CD4-positive, alpha-beta T cell treated with Interleukin-1 beta for 1 hour (primary cell): ENCODE data around the gene PLAAT3.
"Not testable (repeated sequence)": the region's sequence is repeated elsewhere in the genome, so short reads cannot be mapped to it uniquely, and the experiment has no call there.

Experiments used
- DNase-seq, 2 donors: peaks; one replicate each; pipeline ENCODE4 v3.0.0-alpha.2; 2020 to 2022

PLAAT3 gene

DNA sequence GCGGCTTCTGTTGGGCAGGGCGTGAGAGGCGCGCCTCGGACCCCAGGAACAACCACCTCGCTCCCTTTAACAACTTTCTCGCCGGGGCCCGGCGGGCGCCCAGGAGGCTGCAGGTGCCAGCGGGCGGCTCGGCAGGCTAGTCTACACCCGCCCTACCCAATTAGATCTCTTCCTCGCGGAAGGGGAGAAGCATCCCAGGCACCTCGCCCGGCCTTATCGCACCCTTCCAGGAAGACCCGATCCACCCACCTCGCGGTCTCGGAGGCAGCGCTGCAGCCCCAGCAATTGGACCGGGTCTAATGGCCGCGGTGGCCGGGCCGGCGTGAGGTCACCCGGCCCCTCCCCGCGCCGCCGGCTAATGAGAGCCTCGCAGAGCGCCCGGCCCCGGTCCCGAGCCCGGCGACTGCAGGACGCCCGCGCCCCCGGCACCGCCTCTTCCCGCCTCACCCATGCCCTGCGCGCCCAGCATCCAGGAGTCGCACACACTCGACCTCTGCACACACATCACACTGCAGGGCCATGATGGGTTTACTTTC, at the start of gene PLAAT3:
Gene PLAAT3, minus strand, starts transcription at position 298 of the 536 bp plus-strand sequence. CDS start 419 bp downstream, outside the sequence.
- DNase-seq, result peak; percentile 23 to 38

DNA sequence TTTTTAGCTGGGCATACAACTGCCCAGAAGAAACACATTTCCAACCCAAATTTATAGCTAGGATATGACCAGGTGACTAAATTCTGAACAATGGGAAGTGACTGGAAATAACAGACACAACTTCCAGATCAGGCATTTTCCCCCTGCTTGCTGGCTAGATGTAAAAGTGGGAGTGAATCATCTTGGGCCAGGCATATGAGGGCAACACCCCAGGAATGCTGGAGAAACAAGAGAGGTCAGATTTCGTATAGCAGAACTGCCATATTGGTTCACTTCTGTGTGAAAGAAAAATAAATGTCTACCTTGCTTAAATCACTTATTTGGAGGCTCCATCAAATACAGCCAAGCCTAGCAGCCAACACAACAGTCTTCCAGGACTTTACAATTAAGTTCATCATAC, 49.6 kb upstream of the PLAAT3 start:
- DNase-seq, result no peak

DNA sequence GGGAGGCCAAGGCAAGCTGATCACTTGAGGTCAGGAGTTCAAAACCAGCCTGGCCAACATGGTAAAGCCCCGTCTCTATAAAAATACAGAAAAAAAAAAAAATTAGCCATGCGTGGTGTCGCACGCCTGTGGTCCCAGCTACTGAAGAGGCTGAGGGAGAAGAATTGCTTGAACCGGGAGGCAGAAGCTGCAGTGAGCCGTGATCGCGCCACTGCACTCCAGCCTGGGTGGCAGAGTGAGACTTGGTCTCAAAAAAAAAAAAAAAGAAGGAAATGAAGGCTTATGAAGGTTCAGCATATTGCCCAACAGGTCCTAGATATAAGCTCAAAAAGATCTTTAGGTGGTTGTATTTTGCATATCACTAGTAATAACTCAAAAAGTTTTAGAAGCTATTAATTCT, 46.7 kb upstream of the PLAAT3 start:
- DNase-seq, result no peak

DNA sequence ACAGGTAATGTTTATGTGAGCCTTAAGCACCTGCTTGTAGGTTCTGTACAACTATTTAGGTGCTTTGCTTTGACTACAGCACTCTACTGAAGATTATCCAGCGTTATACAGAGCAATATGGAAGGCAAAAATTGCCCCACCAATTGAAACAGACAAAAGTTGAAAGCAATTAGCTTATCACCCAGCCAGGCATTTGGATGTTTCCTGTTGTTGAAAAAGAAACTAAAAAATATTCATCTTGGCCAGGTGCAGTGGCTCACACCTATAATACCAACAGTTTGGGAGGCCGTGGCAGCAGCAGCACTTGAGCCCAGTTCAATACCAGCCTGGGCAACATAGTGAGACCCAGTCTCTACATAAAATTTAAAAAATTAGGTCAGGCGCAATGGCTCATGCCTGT, 38.4 kb upstream of the PLAAT3 start:
- DNase-seq, result no peak

DNA sequence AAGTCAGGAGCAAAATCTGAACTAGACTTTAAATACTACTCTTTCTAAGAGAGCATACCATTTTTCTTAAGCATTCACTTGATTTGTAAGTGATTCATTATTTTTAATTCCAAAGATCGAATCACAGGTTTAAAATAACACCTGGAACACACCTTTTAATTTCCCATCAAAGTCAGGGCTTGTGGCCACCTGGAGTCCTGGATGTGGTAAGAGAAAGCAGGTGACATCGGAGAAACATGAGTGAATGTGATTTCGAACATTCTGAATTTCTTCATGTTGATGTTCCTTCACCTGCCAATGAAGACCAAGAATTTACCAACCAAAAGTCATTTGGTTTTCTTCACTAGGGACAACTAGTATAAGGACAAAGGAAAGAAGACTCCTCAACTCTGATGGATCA, 29.0 kb upstream of the PLAAT3 start:
- no peak for DNase-seq

DNA sequence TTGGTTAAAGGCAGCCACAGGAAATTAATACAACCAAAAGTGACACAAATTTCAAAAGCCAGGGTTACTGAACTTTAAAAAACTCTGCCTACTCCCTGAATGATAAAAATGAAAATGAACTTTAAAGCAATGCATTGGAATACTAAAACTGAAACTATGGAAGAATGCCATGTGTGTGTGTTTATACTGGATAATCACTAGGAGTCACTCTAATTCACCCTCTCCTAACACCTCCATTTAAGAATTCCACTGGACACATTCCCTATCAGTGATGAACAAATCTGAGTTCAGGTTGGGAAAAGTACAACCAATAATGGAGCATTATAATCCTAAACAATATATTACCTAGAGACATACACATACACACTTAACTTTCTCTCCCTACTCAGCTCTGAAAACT, 27.5 kb upstream of the PLAAT3 start:
- DNase-seq, result no peak

DNA sequence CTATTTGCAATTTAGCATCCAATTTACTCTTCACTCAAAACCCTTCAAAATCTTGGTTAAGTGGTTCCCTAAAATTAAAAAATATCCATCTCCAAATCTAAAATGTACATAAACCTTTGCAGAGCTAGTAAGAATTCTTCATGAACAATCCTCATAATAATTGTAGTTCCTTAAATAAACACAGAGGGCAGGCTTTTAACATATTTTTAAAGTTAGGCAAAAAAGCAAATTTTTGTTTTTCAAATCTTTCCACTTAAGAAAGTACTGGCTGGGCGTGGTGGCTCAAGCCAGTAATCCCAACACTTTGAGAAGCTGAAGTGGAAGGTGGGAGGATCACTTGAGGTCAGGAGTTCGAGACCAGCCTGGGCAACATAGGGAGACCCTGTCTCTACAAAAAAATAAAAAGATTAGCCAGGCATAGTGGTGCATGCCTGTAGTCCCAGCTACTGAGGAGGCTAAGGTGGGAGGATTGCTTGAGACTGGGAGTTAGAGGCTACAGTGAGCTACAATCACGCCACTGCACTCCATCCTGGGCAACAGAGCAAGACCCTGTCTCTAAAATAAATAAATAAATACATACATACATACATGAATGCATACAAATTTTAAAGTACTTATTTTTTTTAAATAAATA, 25.1 kb upstream of the PLAAT3 start:
- DNase-seq, result peak in 1 of 2 donors; percentile 23

DNA sequence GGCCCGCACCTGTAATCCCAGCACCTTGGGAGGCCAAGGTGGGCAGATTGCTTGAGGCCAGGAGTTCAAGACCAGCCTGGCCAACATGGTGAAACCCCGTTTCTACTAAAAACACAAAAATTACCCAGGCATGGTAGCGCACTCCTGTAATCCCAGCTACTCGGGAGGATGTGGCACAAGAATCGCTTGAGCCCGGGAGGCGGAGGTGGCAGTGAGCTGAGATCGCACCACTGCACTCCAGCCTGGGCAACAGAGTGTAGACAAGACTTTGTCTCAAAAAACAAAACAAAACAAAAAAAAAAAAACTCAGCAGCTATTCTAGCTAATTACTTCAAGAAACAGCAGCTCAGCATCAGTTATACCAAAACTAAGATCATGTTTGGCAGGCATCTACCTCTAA, 24.2 kb upstream of the PLAAT3 start:
- not testable (repeated sequence) for DNase-seq

DNA sequence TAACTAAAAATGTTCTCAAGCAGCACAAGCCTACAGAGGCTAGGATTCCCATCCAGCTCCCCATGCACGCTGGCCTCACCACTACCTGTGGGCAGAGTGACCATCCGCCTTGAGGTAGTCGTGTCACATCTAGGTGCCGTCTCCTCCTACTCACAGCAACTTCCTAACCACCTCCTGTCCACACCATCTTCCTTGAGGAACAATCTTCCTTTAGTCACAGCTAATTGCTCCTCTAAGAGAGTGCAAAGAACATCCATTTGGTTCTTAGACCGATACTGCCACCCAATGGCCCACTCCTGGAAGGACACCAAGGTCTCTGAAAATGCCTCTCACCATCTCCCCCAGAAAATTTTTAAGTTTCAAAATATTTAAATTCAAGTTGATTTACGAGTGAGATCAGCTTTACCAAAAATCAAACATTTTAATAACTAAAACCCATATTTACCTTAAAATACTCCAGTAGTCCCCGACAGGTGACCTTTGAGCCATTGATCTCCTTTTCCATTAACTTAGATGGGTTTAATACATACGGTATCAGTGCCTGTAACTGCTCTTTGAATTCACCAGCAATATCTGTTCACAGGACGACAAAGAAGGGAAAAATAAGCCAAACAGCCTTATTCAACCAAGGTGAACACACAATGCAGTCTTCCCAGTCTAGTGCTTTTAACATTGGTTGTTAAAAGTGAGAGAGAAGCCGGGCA, 21.7 kb upstream of the PLAAT3 start:
- peak; percentile 69 to 76 for DNase-seq

DNA sequence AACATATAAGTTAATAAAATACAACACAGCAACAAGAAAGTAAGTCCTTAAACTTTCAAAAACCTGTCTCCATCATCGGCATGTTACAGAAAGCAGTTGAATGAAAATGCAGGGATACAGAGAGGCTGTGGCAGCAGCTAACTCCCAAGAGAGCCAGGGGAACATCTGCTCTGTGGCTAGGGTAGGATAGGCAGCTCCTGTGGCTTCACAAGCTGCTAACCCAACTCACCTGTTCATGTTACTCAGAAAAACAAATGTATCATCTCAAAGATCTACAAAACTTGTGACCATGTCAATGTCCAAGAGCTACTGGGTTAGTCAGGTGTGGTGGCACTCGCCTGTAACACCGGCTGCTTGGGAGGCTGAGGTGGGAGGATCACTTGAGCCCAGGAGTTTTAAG, 15.2 kb upstream of the PLAAT3 start:
- DNase-seq, result no peak

DNA sequence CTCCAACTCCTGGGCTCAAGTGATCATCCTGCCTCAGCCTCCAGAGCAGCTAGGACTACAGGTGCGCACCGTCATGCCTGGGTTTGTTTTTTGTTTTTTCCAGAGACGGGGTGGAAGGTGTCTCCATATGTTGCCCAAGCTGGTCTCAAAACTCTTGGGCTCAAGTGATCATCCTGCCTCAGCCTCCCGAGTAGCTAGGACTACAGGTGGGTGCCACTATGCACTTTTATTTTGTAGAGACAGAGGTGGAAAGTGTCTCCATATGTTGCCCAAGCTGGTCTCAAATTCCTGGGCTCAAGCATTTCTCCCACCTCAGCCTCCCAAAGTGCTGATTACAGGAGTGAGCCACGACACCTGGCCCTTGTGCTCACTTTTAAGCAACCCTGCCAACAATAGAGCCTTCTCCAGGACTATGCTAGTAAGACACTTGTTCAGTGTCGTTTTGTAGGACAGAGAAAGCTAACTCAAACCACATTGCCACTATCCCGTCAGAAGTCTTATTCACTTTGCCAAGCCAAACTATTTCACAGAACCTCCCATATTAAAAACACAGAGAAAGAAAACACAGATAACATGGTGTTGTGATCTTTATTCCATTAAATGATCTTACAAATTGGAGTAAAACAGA, 9.4 kb upstream of the PLAAT3 start:
- DNase-seq, result no peak

DNA sequence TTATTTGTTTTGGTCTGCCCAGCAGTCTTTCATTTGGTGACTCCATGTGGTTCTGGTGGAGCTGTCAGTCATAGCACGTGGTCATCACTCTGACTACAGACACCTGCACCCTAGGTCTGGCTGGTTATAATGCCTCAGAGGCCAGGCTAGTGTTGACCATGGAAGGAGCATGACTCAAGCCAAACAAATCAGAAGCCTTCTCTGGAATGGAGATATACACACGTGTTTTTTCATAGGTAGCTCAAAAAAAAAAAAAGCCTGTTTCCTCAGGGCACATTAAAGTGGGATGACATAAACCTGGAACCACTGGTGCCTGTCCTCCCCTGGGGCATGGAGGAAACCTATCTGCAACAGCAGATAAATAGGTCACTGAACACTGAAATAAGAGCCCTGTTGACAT, 8.1 kb upstream of the PLAAT3 start:
- DNase-seq, result no peak

DNA sequence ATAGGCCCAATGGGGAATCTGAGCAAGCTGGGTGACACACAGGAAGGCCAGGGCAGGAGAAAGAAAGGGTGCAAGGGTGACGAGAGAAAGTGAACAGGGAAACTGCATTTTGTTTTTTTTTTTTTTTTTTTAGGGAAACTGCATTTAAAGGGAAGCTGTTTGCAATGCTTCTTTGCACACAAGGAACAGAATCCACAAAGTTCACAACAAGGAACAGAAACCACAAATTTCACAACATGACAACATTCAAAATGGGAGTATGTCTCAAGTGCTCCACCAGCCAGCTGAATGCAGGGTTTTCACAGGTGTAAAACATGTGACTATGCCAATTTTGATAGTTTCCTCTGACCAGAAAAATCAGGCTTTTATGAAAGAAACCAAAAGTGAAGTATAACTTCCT, 6.8 kb upstream of the PLAAT3 start:
- peak in 1 of 2 donors; percentile 6 for DNase-seq

DNA sequence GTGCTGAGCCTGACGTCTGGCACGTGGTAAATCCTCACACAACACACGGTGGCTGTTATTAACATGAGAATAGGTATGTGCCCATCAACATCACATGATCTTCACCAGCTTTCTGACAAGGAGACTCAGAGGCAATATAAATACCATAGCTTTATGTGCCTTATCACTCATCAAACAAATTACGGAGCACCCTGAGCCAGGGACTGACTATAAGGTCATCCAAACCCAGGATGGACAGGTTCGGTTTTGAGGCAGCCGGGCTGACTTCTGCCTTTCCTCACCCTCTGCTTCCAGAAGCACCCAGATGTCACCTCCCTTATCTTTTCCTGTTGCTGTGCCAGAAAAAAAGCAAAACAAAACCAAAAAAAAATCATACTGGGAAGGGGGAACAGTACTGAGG, 5.7 kb upstream of the PLAAT3 start:
- no peak for DNase-seq

DNA sequence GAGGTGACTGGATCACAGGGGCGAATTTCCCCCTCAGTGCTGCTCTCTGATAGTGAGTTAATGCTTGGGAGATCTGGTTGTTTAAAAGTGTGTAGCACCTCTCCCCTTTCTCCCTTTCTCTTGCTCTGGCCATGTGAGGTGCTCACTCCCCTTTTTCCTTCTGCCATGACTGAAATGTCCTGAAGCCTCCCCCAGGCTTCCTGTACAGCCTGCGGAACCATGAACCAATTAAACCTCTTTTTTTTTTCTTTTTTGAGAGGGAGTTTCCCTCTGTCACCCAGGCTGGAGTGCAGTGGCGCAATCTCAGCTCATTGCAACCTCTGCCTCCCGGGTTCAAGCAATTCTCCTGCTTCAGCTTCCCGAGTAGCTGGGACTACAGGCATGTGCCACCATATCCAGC, 3.5 kb upstream of the PLAAT3 start:
- DNase-seq, result not testable (repeated sequence)

DNA sequence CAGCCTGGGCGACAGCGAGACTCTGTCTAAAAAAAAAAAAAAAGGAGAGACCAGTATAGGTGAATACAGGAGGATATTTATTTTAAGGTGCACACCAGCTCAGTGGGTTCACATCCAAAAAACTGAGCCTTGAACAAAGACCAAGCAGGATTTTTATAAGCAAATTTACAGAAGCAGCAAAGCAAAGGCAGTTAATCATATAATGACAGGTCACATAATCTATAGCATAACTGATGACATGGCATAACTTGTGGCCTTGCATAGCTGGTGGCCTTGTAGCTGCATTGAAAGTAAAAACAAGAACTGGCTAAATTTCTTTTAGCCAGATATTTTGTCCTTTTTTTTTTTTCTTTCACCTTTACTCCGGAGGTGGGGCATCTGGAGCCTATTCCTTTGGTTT, 2.7 kb upstream of the PLAAT3 start:
- DNase-seq, result no peak

DNA sequence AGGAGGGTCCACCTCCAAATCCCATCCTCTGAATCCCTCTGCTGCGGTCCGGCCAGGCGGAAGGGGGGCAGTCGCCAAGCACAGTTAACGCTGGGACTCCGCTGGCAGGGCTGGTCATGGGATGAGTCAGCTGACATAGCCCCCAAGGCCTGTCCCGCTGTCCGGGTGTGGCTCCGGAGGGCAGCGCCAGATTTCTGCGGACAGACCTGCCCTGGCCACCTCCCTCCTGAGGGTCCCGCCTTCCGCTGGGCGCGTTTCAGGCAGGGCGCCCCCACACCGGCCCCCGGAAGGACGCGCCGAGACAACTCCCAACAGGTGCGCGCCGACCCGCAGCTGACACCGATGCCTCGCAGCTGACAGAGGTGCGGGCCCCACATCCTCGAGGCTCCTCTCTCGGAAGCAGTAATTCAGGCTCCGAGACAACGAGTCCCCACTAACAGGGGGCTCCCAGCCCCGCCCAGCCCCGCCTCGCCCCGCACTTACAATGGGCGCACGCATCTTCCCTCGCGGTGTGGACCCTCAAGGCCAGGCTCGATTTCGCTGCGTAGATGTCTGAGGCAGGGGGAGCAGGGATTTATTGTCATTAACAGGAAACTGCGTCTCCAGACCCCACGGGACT, 607 bp downstream of the PLAAT3 start:
- DNase-seq, result peak; percentile 41 to 49

DNA sequence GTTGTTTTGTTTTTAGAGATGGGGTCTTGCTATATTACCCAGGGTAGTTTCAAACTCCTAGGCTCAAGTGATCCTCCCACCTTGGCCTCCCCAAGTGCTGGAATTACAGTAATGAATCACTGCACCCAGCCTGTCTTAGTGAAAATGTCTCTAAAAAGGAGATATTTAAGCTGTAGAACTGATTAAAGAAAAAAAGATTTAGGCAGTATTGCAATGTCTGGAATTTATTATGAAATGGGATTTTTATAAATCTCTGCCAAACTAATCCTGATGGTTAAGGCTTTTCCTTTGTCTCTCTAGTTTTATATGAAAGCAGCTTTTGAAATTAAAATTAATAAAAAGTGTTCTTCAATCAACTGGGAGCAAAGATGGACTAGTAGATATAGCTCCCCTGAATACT, 2.1 kb downstream of the PLAAT3 start:
- no peak for DNase-seq

DNA sequence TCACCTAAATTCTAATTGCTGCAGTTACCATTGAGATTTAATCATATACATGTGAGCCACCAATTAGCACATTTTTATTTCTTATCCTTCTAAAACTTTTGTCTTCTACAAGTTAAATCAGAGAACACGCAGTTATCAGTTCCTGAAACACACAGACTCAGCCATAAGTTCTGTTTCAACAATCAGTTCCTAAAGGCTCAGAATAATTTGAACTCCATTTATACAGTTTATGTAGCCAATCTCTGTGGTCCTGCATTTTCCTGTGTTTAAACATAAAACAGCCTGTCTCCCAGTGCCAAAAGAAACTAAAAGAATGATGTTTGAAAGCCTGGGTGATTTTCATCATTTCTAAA, 2.9 kb downstream of the PLAAT3 start:
- DNase-seq, result no peak

DNA sequence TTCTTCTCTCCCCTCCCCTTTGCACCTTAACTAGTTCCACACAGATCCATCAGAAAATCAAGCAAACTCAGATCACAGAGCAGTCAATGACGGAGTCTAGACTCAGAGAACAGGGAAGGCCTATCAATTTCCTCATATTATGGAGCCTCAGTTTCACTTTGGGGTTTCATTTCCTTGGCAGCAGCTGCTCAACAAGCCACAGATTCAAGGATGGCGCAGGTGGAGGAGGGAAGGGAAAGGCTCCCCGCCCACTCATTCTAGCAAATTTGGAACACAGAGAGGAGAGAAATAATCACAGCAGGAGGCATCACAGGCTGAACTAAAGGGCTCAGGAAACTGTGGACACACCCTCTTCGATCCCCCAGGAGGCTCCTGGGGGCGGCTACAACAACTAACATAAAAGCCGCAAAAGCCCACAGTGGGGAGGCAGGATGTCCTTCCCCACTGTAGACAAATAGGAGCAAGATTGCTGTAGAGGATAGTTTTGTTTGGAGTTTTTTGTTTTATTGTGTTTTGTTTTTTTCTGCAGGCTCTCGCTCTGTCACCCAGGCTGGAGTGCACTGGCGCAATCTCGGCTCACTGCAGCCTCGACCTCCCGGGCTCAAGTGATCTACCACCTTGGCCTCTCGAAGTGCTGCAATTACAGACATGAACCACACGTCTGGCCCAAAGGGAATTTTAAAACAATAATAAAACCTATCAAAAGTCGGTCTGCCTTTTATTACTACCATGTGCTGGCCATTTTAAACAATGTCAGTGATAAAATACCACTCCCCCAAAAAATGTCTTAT, 3.4 kb downstream of the PLAAT3 start:
- DNase-seq, result no peak

DNA sequence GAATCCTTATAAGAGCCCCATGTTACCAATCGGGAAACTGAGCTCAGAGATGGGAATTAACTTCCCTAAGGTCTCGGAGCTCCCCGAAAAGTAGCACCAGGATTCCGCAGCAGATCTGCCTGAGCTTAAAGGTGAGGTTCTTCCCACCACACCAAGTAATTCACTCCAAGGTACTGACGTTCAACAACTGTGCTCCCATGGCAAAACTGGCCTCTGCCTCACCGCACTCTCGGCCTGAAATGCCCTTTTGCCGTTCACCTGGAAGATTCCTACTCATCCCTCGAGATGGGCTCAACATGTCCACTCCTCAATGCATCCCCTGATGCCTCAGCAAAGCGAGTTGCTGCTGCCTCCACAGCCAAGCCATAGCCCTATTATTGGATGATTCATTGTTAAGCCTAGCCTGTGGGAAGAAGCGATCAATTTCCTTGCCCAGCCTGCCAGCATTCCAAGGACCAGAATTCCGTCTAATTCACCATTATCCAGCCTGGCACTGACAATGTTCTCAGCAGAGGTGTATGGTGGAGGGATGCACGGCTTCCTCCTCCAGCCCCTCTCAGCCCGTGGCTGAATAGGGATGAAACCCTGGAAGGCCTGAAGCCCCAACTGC, 4.2 kb downstream of the PLAAT3 start:
- no peak for DNase-seq

DNA sequence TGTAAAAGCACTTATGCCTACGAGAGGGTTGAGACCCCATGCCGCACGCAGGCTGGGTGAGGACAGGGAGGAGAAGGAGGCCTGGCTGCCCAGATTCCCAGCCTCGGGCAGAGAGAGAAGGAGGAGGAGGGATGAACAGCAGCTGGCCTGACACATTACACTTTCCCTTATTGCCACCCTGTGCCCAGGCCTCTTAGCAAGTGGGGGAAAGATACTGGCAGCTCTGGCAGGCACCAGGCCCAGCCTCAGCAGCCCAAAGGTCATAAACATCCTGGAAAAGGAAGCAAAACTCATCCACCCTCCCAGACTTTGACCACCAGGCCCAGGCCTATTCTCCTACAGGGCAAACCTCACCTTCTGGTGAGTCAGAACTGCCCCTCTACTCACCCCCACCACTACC, 4.7 kb downstream of the PLAAT3 start:
- DNase-seq, result no peak
